WTC11 (cell line): Measurements from ENCODE around the gene RSPH1. TPM values are rescaled to one million over a fixed set of nuclear protein-coding genes. Genes with fewer than 3 reads are reported as not detected.

Experiments used
- ATAC-seq: fragments of 200-7000 bp; cut with Tn5 transposase; 2 replicates; pipeline ENCODE4 v1.10.0; 2021; ENCODE audit warnings: mild to moderate bottlenecking, moderate library complexity
- CTCF ChIA-PET: fragments of 300-600 bp; sonication (Branson Sonifier 250); formaldehyde crosslinking; loops from one replicate; lab custom pipeline; 2021; ENCODE audit warnings: antibody characterized with exemption; lab: Charles Lee
- POLR2A ChIA-PET: fragments of 350-600 bp; sonication (Branson Sonifier 250); formaldehyde crosslinking; loops from one replicate; lab custom pipeline; 2021; ENCODE audit warnings: antibody characterized with exemption; lab: Charles Lee
- DNase-seq: peaks from one replicate; pipeline ENCODE4 v3.0.0; 2021; ENCODE audit warnings: low spot score
- H3K27ac Mint-ChIP-seq: 2 replicates; pipeline ENCODE4 v1.8.0; 2021; ENCODE audit warnings: mixed read lengths
- H3K27me3 Mint-ChIP-seq: 2 replicates; pipeline ENCODE4 v1.8.0; 2021; ENCODE audit warnings: low read depth, mild to moderate bottlenecking, moderate library complexity, mixed read lengths
- H3K36me3 Mint-ChIP-seq: 2 replicates; pipeline ENCODE4 v1.8.0; 2021; ENCODE audit warnings: mixed read lengths
- H3K4me1 Mint-ChIP-seq: 2 replicates; pipeline ENCODE4 v1.8.0; 2022; ENCODE audit warnings: mixed read lengths
- H3K4me3 Mint-ChIP-seq: 2 replicates; pipeline ENCODE4 v1.8.0; 2021; ENCODE audit warnings: mild to moderate bottlenecking, moderate library complexity, mixed read lengths
- H3K9me3 Mint-ChIP-seq: 2 replicates; pipeline ENCODE4 v1.8.0; 2021; ENCODE audit warnings: mixed read lengths
- CBFB ChIP-seq: sonication (generic); formaldehyde crosslinking; IDR thresholded peaks from 2 replicates; pipeline ENCODE4 v1.8.1; 2022; ENCODE audit warnings: mild to moderate bottlenecking, low read depth, missing genetic modification reagents
- CREB1 ChIP-seq: sonication (generic); formaldehyde crosslinking; IDR thresholded peaks from 2 replicates; pipeline ENCODE4 v1.8.0; 2023; ENCODE audit warnings: mild to moderate bottlenecking, missing genetic modification reagents
- EMX1 ChIP-seq: fragments of 250-450 bp; sonication (Bioruptor Pico); IDR thresholded peaks from 2 replicates; pipeline ENCODE4 v1.8.0; 2021; ENCODE audit warnings: mild to moderate bottlenecking
- FOXP1 ChIP-seq: sonication (generic); formaldehyde crosslinking; IDR thresholded peaks from 2 replicates; pipeline ENCODE4 v1.8.0; 2022; ENCODE audit warnings: missing genetic modification reagents, mild to moderate bottlenecking, moderate library complexity, borderline replicate concordance
- HMGA2 ChIP-seq: fragments of 250-450 bp; sonication (Bioruptor Pico); IDR thresholded peaks from 2 replicates; pipeline ENCODE4 v1.4.0; 2021; ENCODE audit warnings: mild to moderate bottlenecking, moderate library complexity
- JAZF1 ChIP-seq: fragments of 250-450 bp; sonication (Bioruptor Pico); IDR thresholded peaks from 2 replicates; pipeline ENCODE4 v1.9.0; 2021; ENCODE audit warnings: moderate library complexity, mild to moderate bottlenecking, inconsistent platforms
- OVOL2 ChIP-seq: fragments of 250-450 bp; sonication (Bioruptor Pico); IDR thresholded peaks from 2 replicates; pipeline ENCODE4 v1.9.0; 2021; ENCODE audit warnings: mild to moderate bottlenecking, borderline replicate concordance
- PRRX2 ChIP-seq: fragments of 250-450 bp; sonication (Bioruptor Pico); IDR thresholded peaks from 2 replicates; pipeline ENCODE4 v1.8.0; 2021; ENCODE audit warnings: mild to moderate bottlenecking
- RELA ChIP-seq: sonication (generic); formaldehyde crosslinking; IDR thresholded peaks from 2 replicates; pipeline ENCODE4 v1.8.1; 2022; ENCODE audit warnings: missing genetic modification reagents, mild to moderate bottlenecking, borderline replicate concordance
- SP1 ChIP-seq: sonication (generic); formaldehyde crosslinking; conservative IDR thresholded peaks from 2 replicates; pipeline ENCODE4 v1.8.1; 2022; ENCODE audit warnings: missing genetic modification reagents
- ZNF121 ChIP-seq: sonication (generic); formaldehyde crosslinking; IDR thresholded peaks from 2 replicates; pipeline ENCODE4 v1.8.0; 2023; ENCODE audit warnings: missing genetic modification reagents
- ZNF219 ChIP-seq: sonication (generic); formaldehyde crosslinking; IDR thresholded peaks from 2 replicates; pipeline ENCODE4 v1.8.0; 2023; ENCODE audit warnings: missing genetic modification reagents, mild to moderate bottlenecking, borderline replicate concordance
- ZNF263 ChIP-seq: sonication (generic); formaldehyde crosslinking; IDR thresholded peaks from 2 replicates; pipeline ENCODE4 v1.8.1; 2022; ENCODE audit warnings: low read depth, mild to moderate bottlenecking, moderate library complexity, missing genetic modification reagents
- total RNA-seq: library from RNA; stranded (reverse); gene quantifications from 3 replicates; pipeline ENCODE4 v1.2.3, GENCODE V29; 2021
- TF ChIP-seq, protein P1 (sequence below): sonication (generic); formaldehyde crosslinking; IDR thresholded peaks from 2 replicates; pipeline ENCODE4 v1.8.1; 2023; ENCODE audit warnings: mild to moderate bottlenecking, missing genetic modification reagents
- TF ChIP-seq, protein P2 (sequence below): sonication (generic); formaldehyde crosslinking; IDR thresholded peaks from 2 replicates; pipeline ENCODE4 v1.8.1; 2023; ENCODE audit warnings: mild to moderate bottlenecking, missing genetic modification reagents, borderline replicate concordance
- TF ChIP-seq, protein P3 (sequence below): sonication (generic); formaldehyde crosslinking; IDR thresholded peaks from 2 replicates; pipeline ENCODE4 v1.8.1; 2023; ENCODE audit warnings: mild to moderate bottlenecking, missing genetic modification reagents, moderate library complexity
- TF ChIP-seq, protein P4 (sequence below): sonication (generic); formaldehyde crosslinking; IDR thresholded peaks from 2 replicates; pipeline ENCODE4 v1.8.0; 2022; ENCODE audit warnings: mild to moderate bottlenecking, missing genetic modification reagents
- TF ChIP-seq, protein P5 (sequence below): sonication (generic); formaldehyde crosslinking; IDR thresholded peaks from 2 replicates; pipeline ENCODE4 v1.8.1; 2023; ENCODE audit warnings: mild to moderate bottlenecking, missing genetic modification reagents
- TF ChIP-seq, protein P6 (sequence below): sonication (generic); formaldehyde crosslinking; IDR thresholded peaks from 2 replicates; pipeline ENCODE4 v1.8.1; 2023; ENCODE audit warnings: mild to moderate bottlenecking, moderate library complexity, missing genetic modification reagents
- TF ChIP-seq, protein P7 (sequence below): fragments of 250-450 bp; sonication (Bioruptor Pico); conservative IDR thresholded peaks from 2 replicates; pipeline ENCODE4 v1.9.0; 2021; ENCODE audit warnings: mild to moderate bottlenecking

The RSPH1 gene
- total RNA-seq, 1 experiment from 2014 or later, result 0.11 TPM

DNA sequence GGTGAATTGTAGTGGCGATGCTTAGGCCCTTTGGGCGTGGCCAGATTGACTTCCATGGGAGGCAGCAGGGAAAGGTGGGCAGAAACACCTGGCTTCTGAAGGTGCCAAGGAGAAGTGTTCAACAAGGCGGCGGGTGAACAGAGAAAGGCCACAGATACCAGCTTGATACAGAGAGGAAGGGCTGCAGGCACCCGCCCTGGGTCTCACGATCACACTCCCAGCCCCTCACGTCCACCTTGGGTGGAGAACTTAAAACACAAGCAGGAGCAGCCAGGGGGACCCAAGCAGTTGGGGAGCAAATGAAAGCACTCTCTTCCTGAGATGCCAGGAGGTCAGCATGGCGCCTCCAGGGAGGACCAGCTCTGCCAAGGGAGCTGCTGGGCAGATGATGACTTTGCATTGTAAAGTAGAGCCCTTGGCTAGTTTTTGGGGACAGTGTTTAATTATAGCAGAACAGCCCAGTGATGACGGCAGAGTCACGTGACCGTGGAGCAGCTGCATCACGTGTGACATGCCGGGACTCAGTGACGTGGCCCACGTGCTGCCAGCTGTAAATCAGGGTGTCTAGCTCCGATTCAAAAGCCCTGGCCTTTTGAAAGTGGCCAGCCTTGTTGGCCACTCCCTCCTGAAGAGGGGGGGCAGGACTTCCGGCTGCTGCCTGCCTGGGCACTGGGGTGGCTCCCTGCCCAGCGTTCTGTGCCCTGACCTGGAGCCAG, 36.6 kb upstream of the RSPH1 start:
- Mint-ChIP-seq H3K27me3 (no peaks in the 10 kb centered on the region), H3K4me1 (peaks cover 17% of the 10 kb centered on the region), H3K4me3 (no peak overlapping the region), H3K9me3 (no peaks in the 10 kb centered on the region), H3K36me3 (peaks cover 8% of the 10 kb centered on the region; the same call in 1 of the 2 replicates), H3K27ac (peak overlapping the region; percentile 65; the same call in 1 of the 2 replicates)
- TF ChIP-seq, protein P1, sequence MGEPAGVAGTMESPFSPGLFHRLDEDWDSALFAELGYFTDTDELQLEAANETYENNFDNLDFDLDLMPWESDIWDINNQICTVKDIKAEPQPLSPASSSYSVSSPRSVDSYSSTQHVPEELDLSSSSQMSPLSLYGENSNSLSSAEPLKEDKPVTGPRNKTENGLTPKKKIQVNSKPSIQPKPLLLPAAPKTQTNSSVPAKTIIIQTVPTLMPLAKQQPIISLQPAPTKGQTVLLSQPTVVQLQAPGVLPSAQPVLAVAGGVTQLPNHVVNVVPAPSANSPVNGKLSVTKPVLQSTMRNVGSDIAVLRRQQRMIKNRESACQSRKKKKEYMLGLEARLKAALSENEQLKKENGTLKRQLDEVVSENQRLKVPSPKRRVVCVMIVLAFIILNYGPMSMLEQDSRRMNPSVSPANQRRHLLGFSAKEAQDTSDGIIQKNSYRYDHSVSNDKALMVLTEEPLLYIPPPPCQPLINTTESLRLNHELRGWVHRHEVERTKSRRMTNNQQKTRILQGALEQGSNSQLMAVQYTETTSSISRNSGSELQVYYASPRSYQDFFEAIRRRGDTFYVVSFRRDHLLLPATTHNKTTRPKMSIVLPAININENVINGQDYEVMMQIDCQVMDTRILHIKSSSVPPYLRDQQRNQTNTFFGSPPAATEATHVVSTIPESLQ (CRISPR knock-in tag), result no peak
- TF ChIP-seq, protein P2, sequence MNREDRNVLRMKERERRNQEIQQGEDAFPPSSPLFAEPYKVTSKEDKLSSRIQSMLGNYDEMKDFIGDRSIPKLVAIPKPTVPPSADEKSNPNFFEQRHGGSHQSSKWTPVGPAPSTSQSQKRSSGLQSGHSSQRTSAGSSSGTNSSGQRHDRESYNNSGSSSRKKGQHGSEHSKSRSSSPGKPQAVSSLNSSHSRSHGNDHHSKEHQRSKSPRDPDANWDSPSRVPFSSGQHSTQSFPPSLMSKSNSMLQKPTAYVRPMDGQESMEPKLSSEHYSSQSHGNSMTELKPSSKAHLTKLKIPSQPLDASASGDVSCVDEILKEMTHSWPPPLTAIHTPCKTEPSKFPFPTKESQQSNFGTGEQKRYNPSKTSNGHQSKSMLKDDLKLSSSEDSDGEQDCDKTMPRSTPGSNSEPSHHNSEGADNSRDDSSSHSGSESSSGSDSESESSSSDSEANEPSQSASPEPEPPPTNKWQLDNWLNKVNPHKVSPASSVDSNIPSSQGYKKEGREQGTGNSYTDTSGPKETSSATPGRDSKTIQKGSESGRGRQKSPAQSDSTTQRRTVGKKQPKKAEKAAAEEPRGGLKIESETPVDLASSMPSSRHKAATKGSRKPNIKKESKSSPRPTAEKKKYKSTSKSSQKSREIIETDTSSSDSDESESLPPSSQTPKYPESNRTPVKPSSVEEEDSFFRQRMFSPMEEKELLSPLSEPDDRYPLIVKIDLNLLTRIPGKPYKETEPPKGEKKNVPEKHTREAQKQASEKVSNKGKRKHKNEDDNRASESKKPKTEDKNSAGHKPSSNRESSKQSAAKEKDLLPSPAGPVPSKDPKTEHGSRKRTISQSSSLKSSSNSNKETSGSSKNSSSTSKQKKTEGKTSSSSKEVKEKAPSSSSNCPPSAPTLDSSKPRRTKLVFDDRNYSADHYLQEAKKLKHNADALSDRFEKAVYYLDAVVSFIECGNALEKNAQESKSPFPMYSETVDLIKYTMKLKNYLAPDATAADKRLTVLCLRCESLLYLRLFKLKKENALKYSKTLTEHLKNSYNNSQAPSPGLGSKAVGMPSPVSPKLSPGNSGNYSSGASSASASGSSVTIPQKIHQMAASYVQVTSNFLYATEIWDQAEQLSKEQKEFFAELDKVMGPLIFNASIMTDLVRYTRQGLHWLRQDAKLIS, result no peak
- TF ChIP-seq PRRX2 (CRISPR knock-in tag) (no peak), OVOL2 (no peak), FOXP1 (CRISPR knock-in tag) (no peak), ZNF121 (CRISPR knock-in tag) (no peak), ZNF219 (CRISPR knock-in tag) (no peak), JAZF1 (no peak), ZNF263 (no peak), CBFB (no peak)
- TF ChIP-seq, protein P3, sequence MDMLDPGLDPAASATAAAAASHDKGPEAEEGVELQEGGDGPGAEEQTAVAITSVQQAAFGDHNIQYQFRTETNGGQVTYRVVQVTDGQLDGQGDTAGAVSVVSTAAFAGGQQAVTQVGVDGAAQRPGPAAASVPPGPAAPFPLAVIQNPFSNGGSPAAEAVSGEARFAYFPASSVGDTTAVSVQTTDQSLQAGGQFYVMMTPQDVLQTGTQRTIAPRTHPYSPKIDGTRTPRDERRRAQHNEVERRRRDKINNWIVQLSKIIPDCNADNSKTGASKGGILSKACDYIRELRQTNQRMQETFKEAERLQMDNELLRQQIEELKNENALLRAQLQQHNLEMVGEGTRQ (CRISPR knock-in tag), result no peak
- CTCF ChIA-PET, result interaction anchor here (1.1 to 1.3 kb wide), 3 partner anchors 10 to 64 kb away, joined by 3 to 4 read pairs (median 4); no protein-coding TSS in a partner anchor
- ATAC-seq, result no peak
- DNase-seq, result no peak
- POLR2A ChIA-PET, result interaction anchor here (1.0 kb wide), 1 partner anchor 22 kb away, joined by 3 read pairs; no protein-coding TSS in a partner anchor

DNA sequence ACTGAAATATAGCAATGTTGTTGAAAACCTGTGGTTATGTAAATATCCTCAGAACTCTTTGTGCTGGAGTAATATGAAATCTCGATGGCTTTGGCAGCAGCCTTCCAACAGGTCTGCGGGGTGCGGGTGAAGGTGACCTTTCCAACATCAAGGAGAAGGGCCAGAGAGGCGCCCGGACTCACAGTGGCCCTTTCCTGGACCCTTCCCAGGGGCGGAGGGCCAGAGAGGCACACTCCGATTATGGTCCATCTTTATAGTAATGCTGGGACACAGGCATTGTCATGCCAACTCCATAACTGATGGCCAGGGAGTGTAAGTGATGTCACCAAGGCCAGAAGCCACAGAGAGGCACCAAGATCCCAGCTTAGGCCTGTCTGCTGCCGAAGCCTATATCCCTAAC, 35.7 kb upstream of the RSPH1 start:
- no peaks in the 10 kb centered on the region for H3K9me3 Mint-ChIP-seq
- DNase-seq (no peak), ATAC-seq (no peak)
- no peaks in the 10 kb centered on the region for H3K27me3 Mint-ChIP-seq
- H3K27ac Mint-ChIP-seq, result peak overlapping the region; percentile 44; the same call in 1 of the 2 replicates
- H3K4me3 Mint-ChIP-seq, result no peak overlapping the region
- H3K4me1 Mint-ChIP-seq, result peaks cover 17% of the 10 kb centered on the region
- POLR2A ChIA-PET, result no interaction called here
- CTCF ChIA-PET, result interaction anchor here (1.1 to 1.2 kb wide), 2 partner anchors 9 to 61 kb away, joined by 4 read pairs; no protein-coding TSS in a partner anchor
- H3K36me3 Mint-ChIP-seq, result peaks cover 11% of the 10 kb centered on the region; the same call in 1 of the 2 replicates
- TF ChIP-seq, protein P4, sequence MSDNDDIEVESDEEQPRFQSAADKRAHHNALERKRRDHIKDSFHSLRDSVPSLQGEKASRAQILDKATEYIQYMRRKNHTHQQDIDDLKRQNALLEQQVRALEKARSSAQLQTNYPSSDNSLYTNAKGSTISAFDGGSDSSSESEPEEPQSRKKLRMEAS (CRISPR knock-in tag), result no peak
- TF ChIP-seq, protein P5, sequence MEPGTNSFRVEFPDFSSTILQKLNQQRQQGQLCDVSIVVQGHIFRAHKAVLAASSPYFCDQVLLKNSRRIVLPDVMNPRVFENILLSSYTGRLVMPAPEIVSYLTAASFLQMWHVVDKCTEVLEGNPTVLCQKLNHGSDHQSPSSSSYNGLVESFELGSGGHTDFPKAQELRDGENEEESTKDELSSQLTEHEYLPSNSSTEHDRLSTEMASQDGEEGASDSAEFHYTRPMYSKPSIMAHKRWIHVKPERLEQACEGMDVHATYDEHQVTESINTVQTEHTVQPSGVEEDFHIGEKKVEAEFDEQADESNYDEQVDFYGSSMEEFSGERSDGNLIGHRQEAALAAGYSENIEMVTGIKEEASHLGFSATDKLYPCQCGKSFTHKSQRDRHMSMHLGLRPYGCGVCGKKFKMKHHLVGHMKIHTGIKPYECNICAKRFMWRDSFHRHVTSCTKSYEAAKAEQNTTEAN (CRISPR knock-in tag), result no peak
- TF ChIP-seq EMX1 (CRISPR knock-in tag), result no peak
- TF ChIP-seq HMGA2, result no peak
- no peak for TF ChIP-seq SP1 (CRISPR knock-in tag)
- TF ChIP-seq, protein P6, sequence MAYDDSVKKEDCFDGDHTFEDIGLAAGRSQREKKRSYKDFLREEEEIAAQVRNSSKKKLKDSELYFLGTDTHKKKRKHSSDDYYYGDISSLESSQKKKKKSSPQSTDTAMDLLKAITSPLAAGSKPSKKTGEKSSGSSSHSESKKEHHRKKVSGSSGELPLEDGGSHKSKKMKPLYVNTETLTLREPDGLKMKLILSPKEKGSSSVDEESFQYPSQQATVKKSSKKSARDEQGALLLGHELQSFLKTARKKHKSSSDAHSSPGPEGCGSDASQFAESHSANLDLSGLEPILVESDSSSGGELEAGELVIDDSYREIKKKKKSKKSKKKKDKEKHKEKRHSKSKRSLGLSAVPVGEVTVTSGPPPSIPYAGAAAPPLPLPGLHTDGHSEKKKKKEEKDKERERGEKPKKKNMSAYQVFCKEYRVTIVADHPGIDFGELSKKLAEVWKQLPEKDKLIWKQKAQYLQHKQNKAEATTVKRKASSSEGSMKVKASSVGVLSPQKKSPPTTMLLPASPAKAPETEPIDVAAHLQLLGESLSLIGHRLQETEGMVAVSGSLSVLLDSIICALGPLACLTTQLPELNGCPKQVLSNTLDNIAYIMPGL (CRISPR knock-in tag), result no peak
- TF ChIP-seq, protein P7, sequence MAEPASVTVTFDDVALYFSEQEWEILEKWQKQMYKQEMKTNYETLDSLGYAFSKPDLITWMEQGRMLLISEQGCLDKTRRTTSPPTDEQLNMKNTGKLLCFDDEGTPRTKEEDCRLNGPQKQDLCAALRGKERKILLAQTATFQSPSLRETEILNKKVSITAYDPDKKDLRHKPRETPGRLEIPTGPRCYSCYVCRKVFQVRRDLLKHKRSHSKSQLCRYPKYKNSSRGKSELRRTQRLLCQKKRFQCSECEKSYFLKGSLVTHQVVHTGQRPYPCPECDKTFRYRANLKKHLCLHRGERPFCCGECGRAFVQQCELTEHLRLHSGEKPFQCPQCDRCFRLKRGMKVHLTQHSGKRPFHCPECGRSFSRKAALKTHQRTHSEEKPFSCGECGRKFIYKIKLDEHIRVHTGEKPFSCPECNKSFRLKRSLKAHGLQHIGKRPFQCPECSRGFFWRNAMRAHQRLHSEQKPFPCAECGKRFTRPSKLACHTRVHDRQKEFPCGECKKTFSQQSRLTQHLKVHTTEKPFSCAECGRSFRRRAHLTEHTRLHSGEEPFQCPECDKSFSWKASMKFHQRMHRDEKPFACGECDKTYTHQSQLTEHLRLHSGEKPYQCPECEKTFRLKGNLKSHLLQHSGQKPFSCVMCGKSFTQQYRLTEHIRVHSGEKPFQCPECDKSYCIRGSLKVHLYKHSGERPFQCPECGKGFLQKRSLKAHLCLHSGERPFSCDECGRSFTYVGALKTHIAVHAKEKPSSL, result no peak
- no peak for TF ChIP-seq RELA (CRISPR knock-in tag)
- TF ChIP-seq CREB1, result no peak
